ENCODE data around the gene LRCOL1. TPM values are rescaled to one million over a fixed set of nuclear protein-coding genes. Genes with fewer than 3 reads are reported as not detected.

Gene LRCOL1
- total and polyA plus RNA-seq, 10 of the 15 experiments (the other 5 are each of a cell fraction or from before 2014, with no cell fraction given): not detected

DNA sequence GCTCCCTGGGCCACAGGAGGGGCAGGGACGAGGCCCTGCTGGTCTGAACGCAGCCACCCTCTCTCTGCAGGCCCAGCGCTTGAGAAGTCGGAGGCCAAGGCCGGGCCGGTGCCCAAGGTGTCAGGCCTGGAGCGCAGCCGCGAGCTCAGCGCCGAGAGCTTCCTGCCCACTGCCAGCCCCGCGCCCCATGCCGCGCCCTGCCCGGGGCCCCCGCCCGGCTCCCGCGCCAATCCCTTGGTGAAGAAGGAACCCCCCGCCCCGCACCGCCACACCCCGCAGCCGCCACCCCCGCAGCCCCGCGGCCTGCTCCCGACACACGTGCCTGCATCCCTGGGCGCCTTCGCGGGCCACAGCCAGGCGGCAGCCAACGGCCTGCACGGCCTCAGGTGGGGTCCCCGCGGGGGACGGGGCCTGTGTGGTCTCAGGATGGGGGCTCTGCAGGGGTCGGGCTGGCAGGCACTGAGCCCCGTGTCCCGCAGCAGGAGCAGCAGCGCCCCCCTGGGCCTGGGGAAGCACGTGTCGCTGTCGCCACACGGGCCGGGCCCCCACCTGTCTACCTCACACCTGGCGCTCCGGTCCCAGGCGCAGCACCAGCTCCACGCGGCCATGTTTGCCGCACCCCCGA, 40.4 kb downstream of the LRCOL1 start:
- BruUV-seq (replicated peaks): no TSS peak
- DNase-seq (ENCODE audit: low read depth, low spot score) (no peak), FAIRE-seq (no peak), ATAC-seq (no peak)
- Histone ChIP-seq H3K9me3 (replicated peaks; ENCODE audit: control insufficient read depth, insufficient read depth, low read length) (no peaks in the 10 kb centered on the region), H4K20me1 (ENCODE audit: control insufficient read depth, insufficient read depth) (no peaks in the 10 kb centered on the region), H3K9ac (ENCODE audit: control insufficient read depth, insufficient read depth, low read length) (no peak overlapping the region), H3K27me3 (replicated peaks in 1 of 2; ENCODE audit: control insufficient read depth in 2 of 2, insufficient read depth in 2 of 2, low read length in 1 of 2) (no peaks in the 10 kb centered on the region), H3K4me2 (ENCODE audit: control insufficient read depth, insufficient read depth) (no peak overlapping the region), H3K36me3 (ENCODE audit: control insufficient read depth in 2 of 2, insufficient read depth in 2 of 2, low read length in 1 of 2) (no peaks in the 10 kb centered on the region; a peak in 2 of 4 replicates), H3K27ac (ENCODE audit: control insufficient read depth, insufficient read depth) (no peak overlapping the region), H3K4me3 (no peak overlapping the region), H3K79me2 (ENCODE audit: control insufficient read depth, insufficient read depth, low read length) (no peaks in the 10 kb centered on the region), H3K4me1 (ENCODE audit: control insufficient read depth, insufficient read depth, low read length) (no peaks in the 10 kb centered on the region), H2AFZ (ENCODE audit: control insufficient read depth, low read depth, low read length) (no peak overlapping the region)
- ChIA-PET POLR2A (no interaction called here), RAD21 (ENCODE audit: unreplicated experiment) (interaction anchor here (0.7 kb wide), 1 partner anchor 9 kb away, joined by 3 read pairs; no protein-coding TSS in a partner anchor), CTCF (no interaction called here), SMC1A (ENCODE audit: uncharacterized antibody, unreplicated experiment) (no interaction called here)
- intact Hi-C loops (cut with micrococcal nuclease; ENCODE audit: unreplicated experiment) (no loop called here), in situ Hi-C loops (cut with MboI) (no loop called here)
- TF ChIP-seq TBL1XR1 (IDR thresholded peaks at IDR 0.05; ENCODE audit: low read depth, low read length) (no peak), RAD21 (IDR thresholded peaks at IDR 0.05; ENCODE audit: insufficient read depth, low read depth, low read length) (no peak), ZSCAN29 (IDR thresholded peaks at IDR 0.05) (no peak), TAF1 (IDR thresholded peaks at IDR 0.05; ENCODE audit: borderline replicate concordance, low read depth, low read length) (no peak)
- TF ChIP-seq, protein P1, sequence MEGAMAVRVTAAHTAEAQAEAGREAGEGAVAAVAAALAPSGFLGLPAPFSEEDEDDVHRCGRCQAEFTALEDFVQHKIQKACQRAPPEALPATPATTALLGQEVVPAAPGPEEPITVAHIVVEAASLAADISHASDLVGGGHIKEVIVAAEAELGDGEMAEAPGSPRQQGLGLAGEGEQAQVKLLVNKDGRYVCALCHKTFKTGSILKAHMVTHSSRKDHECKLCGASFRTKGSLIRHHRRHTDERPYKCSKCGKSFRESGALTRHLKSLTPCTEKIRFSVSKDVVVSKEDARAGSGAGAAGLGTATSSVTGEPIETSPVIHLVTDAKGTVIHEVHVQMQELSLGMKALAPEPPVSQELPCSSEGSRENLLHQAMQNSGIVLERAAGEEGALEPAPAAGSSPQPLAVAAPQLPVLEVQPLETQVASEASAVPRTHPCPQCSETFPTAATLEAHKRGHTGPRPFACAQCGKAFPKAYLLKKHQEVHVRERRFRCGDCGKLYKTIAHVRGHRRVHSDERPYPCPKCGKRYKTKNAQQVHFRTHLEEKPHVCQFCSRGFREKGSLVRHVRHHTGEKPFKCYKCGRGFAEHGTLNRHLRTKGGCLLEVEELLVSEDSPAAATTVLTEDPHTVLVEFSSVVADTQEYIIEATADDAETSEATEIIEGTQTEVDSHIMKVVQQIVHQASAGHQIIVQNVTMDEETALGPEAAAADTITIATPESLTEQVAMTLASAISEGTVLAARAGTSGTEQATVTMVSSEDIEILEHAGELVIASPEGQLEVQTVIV (IDR thresholded peaks at IDR 0.05; ENCODE audit: borderline replicate concordance, partially characterized antibody): no peak
- WGBS (ENCODE audit: insufficient coverage, insufficient replicate concordance, low lambda C conversion rate, missing lambda C conversion rate): 96% methylated on average over 44 of the region's 55 CpGs
